HepG2 (cell line): ENCODE results near the gene RPF1. TPM values are rescaled to one million over a fixed set of nuclear protein-coding genes. Genes with fewer than 3 reads are reported as not detected.
A peak's percentile ranks its signal among the peaks of the same experiment; 100 is the strongest.

Experiments
- AHR ChIP-seq: IDR thresholded peaks from 2 replicates; pipeline ENCODE4 v1.6.1; 2018; ENCODE audit warnings: missing genetic modification reagents, missing compliant biosample characterization
- FOXA3 ChIP-seq: IDR thresholded peaks from 2 replicates; pipeline ENCODE4 v1.6.1; 2016; ENCODE audit warnings: missing genetic modification reagents, missing compliant biosample characterization
- HOMEZ ChIP-seq: IDR thresholded peaks from 2 replicates; pipeline ENCODE4 v1.6.1; 2016; ENCODE audit warnings: low read depth
- PHF8 ChIP-seq: sonication (generic); formaldehyde crosslinking; IDR thresholded peaks from 2 replicates; pipeline ENCODE4 v1.5.0; 2020; ENCODE audit warnings: missing genetic modification reagents
- SRF ChIP-seq: IDR thresholded peaks from 2 replicates; pipeline ENCODE4 v1.6.1; 2011; ENCODE audit warnings: mild to moderate bottlenecking, low read depth, low read length, moderate library complexity
- ZNF230 ChIP-seq: sonication (generic); formaldehyde crosslinking; IDR thresholded peaks from 2 replicates; pipeline ENCODE4 v1.4.0; 2020; ENCODE audit warnings: mild to moderate bottlenecking, missing genetic modification reagents
- ZNF318 ChIP-seq: sonication (generic); formaldehyde crosslinking; IDR thresholded peaks from 2 replicates; pipeline ENCODE4 v1.4.0; 2020; ENCODE audit warnings: mild to moderate bottlenecking, missing genetic modification reagents
- ZSCAN12 ChIP-seq: sonication (generic); formaldehyde crosslinking; IDR thresholded peaks from 2 replicates; pipeline ENCODE4 v1.9.0; 2021; ENCODE audit warnings: mild to moderate bottlenecking, missing genetic modification reagents
- polyA plus RNA-seq, 8 experiments: library from polyadenylated mRNA; depleted of rRNA in 3 of 8; stranded (reverse) in 7 of 8; unstranded in 1 of 8; fragments of >200 nt; fragmentation: Illumina TruSeq in 4 of 8; extraction: Trizol in 4 of 8; gene quantifications; 2 replicates each; pipeline versions ENCODE4 v1.2.1 to v1.2.3, GENCODE V29; 2011 to 2016; ENCODE audit warnings: low read depth in 4 of 8, missing spikeins in 1 of 8, mixed read lengths in 1 of 8; ENCODE audit not compliant: insufficient read depth in 1 of 8
- total RNA-seq, 5 experiments: library from RNA; depleted of rRNA; stranded (reverse); fragments of >200 nt; fragmentation: Illumina TruSeq; extraction: Trizol; gene quantifications; 2 replicates each; pipeline ENCODE4 v1.2.3, GENCODE V29; 2016; ENCODE audit warnings: low read depth in 1 of 5
- TF ChIP-seq, protein P1 (sequence below), 2 experiments: fragments of 450-650 bp in 1 of 2; sonication (generic) in 1 of 2; formaldehyde crosslinking in 1 of 2; IDR thresholded peaks; 2 replicates each; pipeline versions ENCODE4 v1.6.1 to v1.8.0; 2016 to 2022; ENCODE audit warnings: antibody characterized with exemption in 1 of 2, mild to moderate bottlenecking in 1 of 2, missing genetic modification reagents in 1 of 2

Gene RPF1
- total and polyA plus RNA-seq, 2 of the 13 experiments (the other 11 are each of a cell fraction or from before 2014, with no cell fraction given) = 23.0 to 39.0 TPM

- TF ChIP-seq FOXA3 (CRISPR knock-in tag) (peak; percentile 69), ZNF318 (CRISPR knock-in tag) (no peak), HOMEZ (CRISPR knock-in tag) (no peak), ZNF230 (CRISPR knock-in tag) (no peak), SRF (no peak), PHF8 (CRISPR knock-in tag) (no peak), AHR (CRISPR knock-in tag) (no peak), ZSCAN12 (no peak)
- TF ChIP-seq, protein P1, sequence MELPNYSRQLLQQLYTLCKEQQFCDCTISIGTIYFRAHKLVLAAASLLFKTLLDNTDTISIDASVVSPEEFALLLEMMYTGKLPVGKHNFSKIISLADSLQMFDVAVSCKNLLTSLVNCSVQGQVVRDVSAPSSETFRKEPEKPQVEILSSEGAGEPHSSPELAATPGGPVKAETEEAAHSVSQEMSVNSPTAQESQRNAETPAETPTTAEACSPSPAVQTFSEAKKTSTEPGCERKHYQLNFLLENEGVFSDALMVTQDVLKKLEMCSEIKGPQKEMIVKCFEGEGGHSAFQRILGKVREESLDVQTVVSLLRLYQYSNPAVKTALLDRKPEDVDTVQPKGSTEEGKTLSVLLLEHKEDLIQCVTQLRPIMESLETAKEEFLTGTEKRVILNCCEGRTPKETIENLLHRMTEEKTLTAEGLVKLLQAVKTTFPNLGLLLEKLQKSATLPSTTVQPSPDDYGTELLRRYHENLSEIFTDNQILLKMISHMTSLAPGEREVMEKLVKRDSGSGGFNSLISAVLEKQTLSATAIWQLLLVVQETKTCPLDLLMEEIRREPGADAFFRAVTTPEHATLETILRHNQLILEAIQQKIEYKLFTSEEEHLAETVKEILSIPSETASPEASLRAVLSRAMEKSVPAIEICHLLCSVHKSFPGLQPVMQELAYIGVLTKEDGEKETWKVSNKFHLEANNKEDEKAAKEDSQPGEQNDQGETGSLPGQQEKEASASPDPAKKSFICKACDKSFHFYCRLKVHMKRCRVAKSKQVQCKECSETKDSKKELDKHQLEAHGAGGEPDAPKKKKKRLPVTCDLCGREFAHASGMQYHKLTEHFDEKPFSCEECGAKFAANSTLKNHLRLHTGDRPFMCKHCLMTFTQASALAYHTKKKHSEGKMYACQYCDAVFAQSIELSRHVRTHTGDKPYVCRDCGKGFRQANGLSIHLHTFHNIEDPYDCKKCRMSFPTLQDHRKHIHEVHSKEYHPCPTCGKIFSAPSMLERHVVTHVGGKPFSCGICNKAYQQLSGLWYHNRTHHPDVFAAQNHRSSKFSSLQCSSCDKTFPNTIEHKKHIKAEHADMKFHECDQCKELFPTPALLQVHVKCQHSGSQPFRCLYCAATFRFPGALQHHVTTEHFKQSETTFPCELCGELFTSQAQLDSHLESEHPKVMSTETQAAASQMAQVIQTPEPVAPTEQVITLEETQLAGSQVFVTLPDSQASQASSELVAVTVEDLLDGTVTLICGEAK (IDR thresholded peaks at IDR 0.05) = no peak
- TF ChIP-seq, protein P1 (CRISPR knock-in tag; IDR thresholded peaks at IDR 0.05) = no peak
Observed at GRCh38 chr1:84504580-84505492, 25.8 kb downstream of the RPF1 start (continued).
